ENCODE measurements around the gene AGK. TPM values are rescaled to one million over a fixed set of nuclear protein-coding genes. Genes with fewer than 3 reads are reported as not detected.

AGK gene
- total RNA-seq, 1 donor from 2014 or later: 25.6 TPM

- Mint-ChIP-seq H3K36me3 (ENCODE audit: insufficient read depth) (peaks cover 17% of the 10 kb centered on the region), H3K27ac (peak overlapping the region; percentile 54), H3K4me1 (ENCODE audit: low read depth) (no peaks in the 10 kb centered on the region), H3K4me3 (ENCODE audit: low read depth) (no peak overlapping the region), H3K27me3 (no peaks in the 10 kb centered on the region), H3K9me3 (ENCODE audit: low read depth) (no peaks in the 10 kb centered on the region)
- TF ChIP-seq CTCF (IDR thresholded peaks at IDR 0.05; ENCODE audit: unreplicated experiment): no peak
- DNase-seq (ENCODE audit: low spot score, unreplicated experiment): no peak
Observed at GRCh38 chr7:141665208-141666035, 114.2 kb downstream of the AGK start.

- Mint-ChIP-seq H3K27me3 (no peaks in the 10 kb centered on the region), H3K4me3 (ENCODE audit: low read depth) (no peak overlapping the region), H3K27ac (peak overlapping the region; percentile 54), H3K36me3 (ENCODE audit: insufficient read depth) (peaks cover 20% of the 10 kb centered on the region), H3K9me3 (ENCODE audit: low read depth) (no peaks in the 10 kb centered on the region), H3K4me1 (ENCODE audit: low read depth) (no peaks in the 10 kb centered on the region)
- no peak for DNase-seq (ENCODE audit: low spot score, unreplicated experiment)
- no peak for TF ChIP-seq CTCF (IDR thresholded peaks at IDR 0.05; ENCODE audit: unreplicated experiment)
Observed at GRCh38 chr7:141666071-141666470, 114.9 kb downstream of the AGK start.

GRCh38 chr7:141668853-141669252, 117.6 kb downstream of the AGK start:
- DNase-seq (ENCODE audit: low spot score, unreplicated experiment): no peak
- no peak overlapping the region for H3K4me3 Mint-ChIP-seq (ENCODE audit: low read depth)
- TF ChIP-seq CTCF (IDR thresholded peaks at IDR 0.05; ENCODE audit: unreplicated experiment): no peak
- H3K27ac Mint-ChIP-seq: no peak overlapping the region
- H3K36me3 Mint-ChIP-seq (ENCODE audit: insufficient read depth): peaks cover 28% of the 10 kb centered on the region
- H3K27me3 Mint-ChIP-seq: no peaks in the 10 kb centered on the region
- H3K9me3 Mint-ChIP-seq (ENCODE audit: low read depth): no peaks in the 10 kb centered on the region
- no peaks in the 10 kb centered on the region for H3K4me1 Mint-ChIP-seq (ENCODE audit: low read depth)

GRCh38 chr7:141671705-141672496, 120.7 kb downstream of the AGK start:
- TF ChIP-seq CTCF (IDR thresholded peaks at IDR 0.05; ENCODE audit: unreplicated experiment): no peak
- H3K36me3 Mint-ChIP-seq (ENCODE audit: insufficient read depth): peaks cover 23% of the 10 kb centered on the region
- no peaks in the 10 kb centered on the region for H3K9me3 Mint-ChIP-seq (ENCODE audit: low read depth)
- no peak for DNase-seq (ENCODE audit: low spot score, unreplicated experiment)
- H3K27me3 Mint-ChIP-seq: no peaks in the 10 kb centered on the region
- no peak overlapping the region for H3K27ac Mint-ChIP-seq
- no peak overlapping the region for H3K4me3 Mint-ChIP-seq (ENCODE audit: low read depth)
- H3K4me1 Mint-ChIP-seq (ENCODE audit: low read depth): peaks cover 7% of the 10 kb centered on the region

GRCh38 chr7:141673346-141673745, 122.1 kb downstream of the AGK start:
- Mint-ChIP-seq H3K4me1 (ENCODE audit: low read depth) (peaks cover 7% of the 10 kb centered on the region), H3K9me3 (ENCODE audit: low read depth) (no peaks in the 10 kb centered on the region), H3K4me3 (ENCODE audit: low read depth) (no peak overlapping the region), H3K36me3 (ENCODE audit: insufficient read depth) (peaks cover 22% of the 10 kb centered on the region), H3K27ac (no peak overlapping the region), H3K27me3 (no peaks in the 10 kb centered on the region)
- DNase-seq (ENCODE audit: low spot score, unreplicated experiment): no peak
- no peak for TF ChIP-seq CTCF (IDR thresholded peaks at IDR 0.05; ENCODE audit: unreplicated experiment)

Data from progenitor cell of endocrine pancreas (in vitro differentiated cells).